ENCODE data around the gene FAM43B.

DNA sequence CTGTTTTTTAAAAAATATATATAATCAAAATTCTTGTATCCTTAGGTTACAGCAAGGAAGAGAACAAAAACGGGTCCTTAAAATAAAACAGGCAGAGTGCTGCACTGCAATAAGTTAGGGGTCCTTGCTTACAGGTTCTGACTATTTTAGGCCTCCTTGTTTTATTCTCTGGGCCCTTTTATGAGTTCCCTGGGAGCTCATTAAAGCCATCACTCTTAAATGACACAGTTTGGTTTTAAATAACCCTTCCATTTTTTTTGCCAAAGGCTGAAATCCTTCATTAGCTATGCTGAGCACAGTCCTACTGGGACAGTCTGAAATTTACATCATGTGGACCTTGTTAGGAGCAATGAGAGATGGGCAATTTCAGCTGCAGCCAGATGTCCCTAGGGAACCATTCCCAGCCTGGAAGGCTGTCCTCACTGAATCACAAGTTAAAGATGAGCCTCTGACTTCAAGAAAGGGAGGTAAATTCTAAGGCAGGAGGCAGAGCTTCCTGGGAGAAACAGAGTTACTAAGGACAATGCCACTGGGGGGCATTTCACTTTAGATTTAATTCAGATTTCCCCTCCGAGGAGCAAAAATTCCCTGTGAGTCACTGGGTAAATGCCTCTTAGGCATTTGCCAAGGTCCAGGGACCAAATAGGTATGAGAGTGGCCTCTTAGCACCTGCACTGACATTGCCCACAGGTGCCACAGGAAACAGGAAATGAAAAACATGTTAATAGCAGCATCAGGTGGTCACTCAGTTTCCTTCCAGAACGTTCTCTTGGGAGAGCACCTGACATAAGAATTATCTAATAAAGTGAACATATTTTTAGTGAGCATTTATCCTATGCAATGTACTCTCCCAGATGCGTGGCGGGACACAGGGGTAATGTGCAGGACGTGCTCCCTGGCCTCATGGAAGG lies 40.6 kb upstream of the FAM43B start:
- TF ChIP-seq, protein P1, sequence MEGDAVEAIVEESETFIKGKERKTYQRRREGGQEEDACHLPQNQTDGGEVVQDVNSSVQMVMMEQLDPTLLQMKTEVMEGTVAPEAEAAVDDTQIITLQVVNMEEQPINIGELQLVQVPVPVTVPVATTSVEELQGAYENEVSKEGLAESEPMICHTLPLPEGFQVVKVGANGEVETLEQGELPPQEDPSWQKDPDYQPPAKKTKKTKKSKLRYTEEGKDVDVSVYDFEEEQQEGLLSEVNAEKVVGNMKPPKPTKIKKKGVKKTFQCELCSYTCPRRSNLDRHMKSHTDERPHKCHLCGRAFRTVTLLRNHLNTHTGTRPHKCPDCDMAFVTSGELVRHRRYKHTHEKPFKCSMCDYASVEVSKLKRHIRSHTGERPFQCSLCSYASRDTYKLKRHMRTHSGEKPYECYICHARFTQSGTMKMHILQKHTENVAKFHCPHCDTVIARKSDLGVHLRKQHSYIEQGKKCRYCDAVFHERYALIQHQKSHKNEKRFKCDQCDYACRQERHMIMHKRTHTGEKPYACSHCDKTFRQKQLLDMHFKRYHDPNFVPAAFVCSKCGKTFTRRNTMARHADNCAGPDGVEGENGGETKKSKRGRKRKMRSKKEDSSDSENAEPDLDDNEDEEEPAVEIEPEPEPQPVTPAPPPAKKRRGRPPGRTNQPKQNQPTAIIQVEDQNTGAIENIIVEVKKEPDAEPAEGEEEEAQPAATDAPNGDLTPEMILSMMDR (IDR thresholded peaks at IDR 0.05; ENCODE audit: low read length) = no peak
- no peak for TF ChIP-seq EZH2 (IDR thresholded peaks at IDR 0.05; ENCODE audit: borderline replicate concordance, low read length)
